22Rv1 (cell line): ENCODE results near the gene NLRP5.

Source experiments
- H3K27ac ChIP-seq: fragments of 450-650 bp; 2 replicates; pipeline ENCODE4 v1.5.1; 2017
- ZFX ChIP-seq: fragments of 450-650 bp; IDR thresholded peaks from 2 replicates; pipeline ENCODE4 v1.6.1; 2017; ENCODE audit warnings: antibody characterized with exemption, borderline replicate concordance
- TF ChIP-seq, protein P1 (sequence below): fragments of 450-650 bp; IDR thresholded peaks from 2 replicates; pipeline ENCODE4 v1.5.1; 2017; ENCODE audit warnings: mild to moderate bottlenecking

The NLRP5 gene

GRCh38 chr19:56026769-56027168 lies 40.2 kb downstream of the NLRP5 start:
- TF ChIP-seq, protein P1, sequence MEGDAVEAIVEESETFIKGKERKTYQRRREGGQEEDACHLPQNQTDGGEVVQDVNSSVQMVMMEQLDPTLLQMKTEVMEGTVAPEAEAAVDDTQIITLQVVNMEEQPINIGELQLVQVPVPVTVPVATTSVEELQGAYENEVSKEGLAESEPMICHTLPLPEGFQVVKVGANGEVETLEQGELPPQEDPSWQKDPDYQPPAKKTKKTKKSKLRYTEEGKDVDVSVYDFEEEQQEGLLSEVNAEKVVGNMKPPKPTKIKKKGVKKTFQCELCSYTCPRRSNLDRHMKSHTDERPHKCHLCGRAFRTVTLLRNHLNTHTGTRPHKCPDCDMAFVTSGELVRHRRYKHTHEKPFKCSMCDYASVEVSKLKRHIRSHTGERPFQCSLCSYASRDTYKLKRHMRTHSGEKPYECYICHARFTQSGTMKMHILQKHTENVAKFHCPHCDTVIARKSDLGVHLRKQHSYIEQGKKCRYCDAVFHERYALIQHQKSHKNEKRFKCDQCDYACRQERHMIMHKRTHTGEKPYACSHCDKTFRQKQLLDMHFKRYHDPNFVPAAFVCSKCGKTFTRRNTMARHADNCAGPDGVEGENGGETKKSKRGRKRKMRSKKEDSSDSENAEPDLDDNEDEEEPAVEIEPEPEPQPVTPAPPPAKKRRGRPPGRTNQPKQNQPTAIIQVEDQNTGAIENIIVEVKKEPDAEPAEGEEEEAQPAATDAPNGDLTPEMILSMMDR, result no peak
- no peak for TF ChIP-seq ZFX
- no peak overlapping the region for H3K27ac ChIP-seq

GRCh38 chr19:56053596-56053995 lies 67.0 kb downstream of the NLRP5 start:
- TF ChIP-seq ZFX, result no peak
- TF ChIP-seq, protein P1, result no peak
- no peak overlapping the region for H3K27ac ChIP-seq

DNA sequence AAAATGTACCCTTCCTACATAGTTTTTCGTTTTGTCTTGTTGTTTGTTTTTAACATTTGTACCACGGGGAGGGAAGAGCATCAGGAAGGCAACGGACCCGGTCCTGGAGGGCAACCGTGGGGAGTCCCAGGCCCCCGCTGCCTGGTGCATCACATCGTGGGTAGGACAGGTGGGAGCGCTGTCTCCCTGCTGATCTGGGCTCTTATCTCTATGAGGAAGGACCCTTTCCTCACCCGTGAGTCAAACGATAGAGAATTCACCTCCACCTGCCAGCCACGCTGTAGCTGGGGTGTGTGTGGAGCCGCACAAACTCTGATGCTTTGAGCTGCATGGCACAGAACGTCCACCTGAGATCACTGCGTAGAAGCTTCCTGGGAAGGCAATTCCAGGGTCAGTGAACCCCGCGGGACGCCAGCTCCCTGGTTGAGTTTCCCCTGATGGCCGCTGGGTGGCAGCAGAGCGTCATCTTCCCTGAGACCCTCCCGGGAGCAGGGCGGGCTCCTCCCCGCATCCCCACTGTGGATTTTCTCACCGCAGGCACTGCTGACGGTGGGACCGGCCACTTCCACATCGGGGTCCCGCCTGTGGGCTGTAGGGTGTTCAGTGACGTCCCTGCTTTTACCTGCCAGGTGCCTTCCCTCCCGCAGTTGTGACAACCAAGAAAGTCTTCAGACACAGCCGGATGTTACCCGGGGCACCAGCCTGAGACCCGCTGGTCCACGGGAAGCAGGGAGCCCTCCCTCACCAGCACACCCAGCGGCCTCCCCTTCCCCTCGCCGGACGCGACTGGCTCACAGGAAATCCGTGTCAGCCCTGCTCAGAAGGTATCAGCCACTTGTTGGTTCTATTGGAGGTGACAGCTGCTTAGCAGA lies 79.8 kb downstream of the NLRP5 start:
- H3K27ac ChIP-seq, result no peak overlapping the region
- no peak for TF ChIP-seq ZFX
- TF ChIP-seq, protein P1, result peak; percentile 93

- H3K27ac ChIP-seq, result no peak overlapping the region
- no peak for TF ChIP-seq ZFX
- TF ChIP-seq, protein P1, result no peak
These were observed 83.1 kb downstream of the NLRP5 start for GRCh38 chr19:56069642-56070041.

- H3K27ac ChIP-seq, result no peak overlapping the region
These were observed 84.6 kb downstream of the NLRP5 start for GRCh38 chr19:56071151-56071550.

GRCh38 chr19:56076498-56076897 lies 89.9 kb downstream of the NLRP5 start:
- TF ChIP-seq ZFX, result no peak
- TF ChIP-seq, protein P1, result peak; percentile 92
- H3K27ac ChIP-seq, result no peak overlapping the region

More at GRCh38 chr19:56071151-56071550, 84.6 kb downstream of the NLRP5 start:
- TF ChIP-seq, protein P1, result peak; percentile 42
- no peak for TF ChIP-seq ZFX

DNA sequence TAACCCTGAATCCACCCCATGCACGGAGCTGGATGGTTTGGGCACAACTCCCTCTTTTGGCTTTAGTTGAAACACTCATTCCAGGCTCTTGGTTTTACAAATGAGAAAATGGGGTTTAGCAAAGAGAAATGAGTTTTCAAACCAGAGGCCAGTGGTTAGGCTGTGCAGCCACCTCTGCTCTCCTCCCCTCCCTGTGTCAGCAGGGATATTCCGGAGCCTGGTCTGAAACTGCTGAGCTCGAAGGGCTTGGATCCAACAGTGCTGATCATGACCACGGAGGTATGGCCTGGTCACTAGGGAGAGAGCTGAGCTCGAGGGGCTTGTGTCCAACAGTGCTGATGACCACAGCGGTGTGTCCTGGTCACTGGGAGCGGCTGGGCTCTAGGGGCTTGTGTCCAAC lies 93.0 kb downstream of the NLRP5 start:
- TF ChIP-seq, protein P1, result no peak
- TF ChIP-seq ZFX, result no peak
- no peak overlapping the region for H3K27ac ChIP-seq
